Measurements from ENCODE around the gene MAOB.

Gene MAOB

GRCh38 chrX:43847352-43847751 lies 34.9 kb downstream of the MAOB start:
- ChIA-PET CTCF (no interaction called here), POLR2A (ENCODE audit: low non-redundant PET) (no interaction called here)
- no peak overlapping the region for H3K27ac ChIP-seq
- no peak for DNase-seq (ENCODE audit: low spot score)
- TF ChIP-seq CTCF (conservative IDR thresholded peaks at IDR 0.05; ENCODE audit: low read depth) = no peak

GRCh38 chrX:43846558-43846957 lies 35.7 kb downstream of the MAOB start:
- no peak overlapping the region for H3K27ac ChIP-seq
- CTCF ChIA-PET = no interaction called here
- DNase-seq (ENCODE audit: low spot score) = no peak
- POLR2A ChIA-PET (ENCODE audit: low non-redundant PET) = no interaction called here
- no peak for TF ChIP-seq CTCF (conservative IDR thresholded peaks at IDR 0.05; ENCODE audit: low read depth)

- POLR2A ChIA-PET (ENCODE audit: low non-redundant PET) = no interaction called here
- H3K27ac ChIP-seq = no peak overlapping the region
- TF ChIP-seq CTCF (conservative IDR thresholded peaks at IDR 0.05; ENCODE audit: low read depth) = no peak
- no peak for DNase-seq (ENCODE audit: low spot score)
- CTCF ChIA-PET = no interaction called here
These were observed 36.5 kb downstream of the MAOB start for GRCh38 chrX:43845776-43846175.

- no peak for TF ChIP-seq CTCF (conservative IDR thresholded peaks at IDR 0.05; ENCODE audit: low read depth)
- no peak for DNase-seq (ENCODE audit: low spot score)
- no peak overlapping the region for H3K27ac ChIP-seq
- CTCF ChIA-PET = no interaction called here
- POLR2A ChIA-PET (ENCODE audit: low non-redundant PET) = no interaction called here
These were observed 42.0 kb downstream of the MAOB start for GRCh38 chrX:43840265-43840664.

GRCh38 chrX:43836435-43837184 lies 45.6 kb downstream of the MAOB start:
- ChIA-PET CTCF (interaction anchor here (0.6 to 0.7 kb wide), 2 partner anchors 102 to 780 kb away, joined by 3 to 5 read pairs; no protein-coding TSS in a partner anchor), POLR2A (ENCODE audit: low non-redundant PET) (no interaction called here)
- DNase-seq (ENCODE audit: low spot score) = peak; percentile 2
- TF ChIP-seq CTCF (conservative IDR thresholded peaks at IDR 0.05; ENCODE audit: low read depth) = peak; percentile 69
- H3K27ac ChIP-seq = no peak overlapping the region

GRCh38 chrX:43835559-43835958 lies 46.7 kb downstream of the MAOB start:
- ChIA-PET CTCF (interaction anchor here (0.6 kb wide), 3 partner anchors 409 to 1964 kb away, joined by 3 to 5 read pairs (median 5); no protein-coding TSS in a partner anchor), POLR2A (ENCODE audit: low non-redundant PET) (no interaction called here)
- no peak for DNase-seq (ENCODE audit: low spot score)
- TF ChIP-seq CTCF (conservative IDR thresholded peaks at IDR 0.05; ENCODE audit: low read depth) = no peak
- no peak overlapping the region for H3K27ac ChIP-seq

All from RWPE1 (cell line).